SK-N-SH treated with all-trans-retinoic acid at 6 μM for 48 hours (cell line): ENCODE data around the gene NSFL1C.

Experiments used
- ARNTL ChIP-seq: fragments of 450-650 bp; formaldehyde crosslinking; IDR thresholded peaks from 2 replicates; pipeline ENCODE4 v1.5.0; 2020; ENCODE audit warnings: low read depth, mild to moderate bottlenecking, moderate library complexity, borderline replicate concordance
- ESRRG ChIP-seq: fragments of 250-450 bp; sonication (Bioruptor Pico); IDR thresholded peaks from 2 replicates; pipeline ENCODE4 v1.6.1; 2021; ENCODE audit warnings: mild to moderate bottlenecking
- GLIS3 ChIP-seq: fragments of 250-450 bp; sonication (Bioruptor Pico); IDR thresholded peaks from 2 replicates; pipeline ENCODE4 v1.5.0; 2020; ENCODE audit warnings: mild to moderate bottlenecking, moderate library complexity
- TOX ChIP-seq: fragments of 250-450 bp; sonication (Bioruptor Pico); IDR thresholded peaks from 2 replicates; pipeline ENCODE4 v1.8.0; 2021; ENCODE audit warnings: mild to moderate bottlenecking, moderate library complexity, borderline replicate concordance
- ZC3H10 ChIP-seq: fragments of 250-450 bp; sonication (Bioruptor Pico); IDR thresholded peaks from 2 replicates; pipeline ENCODE4 v1.5.1; 2021; ENCODE audit warnings: mild to moderate bottlenecking, moderate library complexity
- ZNF70 ChIP-seq: fragments of 450-650 bp; formaldehyde crosslinking; IDR thresholded peaks from 2 replicates; pipeline ENCODE4 v1.5.0; 2020; ENCODE audit warnings: mild to moderate bottlenecking, moderate library complexity
- ZNF8 ChIP-seq: fragments of 450-650 bp; formaldehyde crosslinking; IDR thresholded peaks from 2 replicates; pipeline ENCODE4 v1.5.0; 2020; ENCODE audit warnings: mild to moderate bottlenecking, moderate library complexity
- TF ChIP-seq, protein P1 (sequence below): fragments of 250-450 bp; sonication (Bioruptor Pico); IDR thresholded peaks from 2 replicates; pipeline ENCODE4 v1.5.1; 2020; ENCODE audit warnings: low read depth, mild to moderate bottlenecking, moderate library complexity
- TF ChIP-seq, protein P2 (sequence below): fragments of 250-450 bp; sonication (Bioruptor Pico); IDR thresholded peaks from 2 replicates; pipeline ENCODE4 v1.8.0; 2020; ENCODE audit warnings: mild to moderate bottlenecking, moderate library complexity, borderline replicate concordance
- TF ChIP-seq, protein P3 (sequence below): fragments of 250-450 bp; sonication (Bioruptor Pico); IDR thresholded peaks from 2 replicates; pipeline ENCODE4 v1.8.0; 2021; ENCODE audit warnings: low read depth, mild to moderate bottlenecking, moderate library complexity, borderline replicate concordance

DNA sequence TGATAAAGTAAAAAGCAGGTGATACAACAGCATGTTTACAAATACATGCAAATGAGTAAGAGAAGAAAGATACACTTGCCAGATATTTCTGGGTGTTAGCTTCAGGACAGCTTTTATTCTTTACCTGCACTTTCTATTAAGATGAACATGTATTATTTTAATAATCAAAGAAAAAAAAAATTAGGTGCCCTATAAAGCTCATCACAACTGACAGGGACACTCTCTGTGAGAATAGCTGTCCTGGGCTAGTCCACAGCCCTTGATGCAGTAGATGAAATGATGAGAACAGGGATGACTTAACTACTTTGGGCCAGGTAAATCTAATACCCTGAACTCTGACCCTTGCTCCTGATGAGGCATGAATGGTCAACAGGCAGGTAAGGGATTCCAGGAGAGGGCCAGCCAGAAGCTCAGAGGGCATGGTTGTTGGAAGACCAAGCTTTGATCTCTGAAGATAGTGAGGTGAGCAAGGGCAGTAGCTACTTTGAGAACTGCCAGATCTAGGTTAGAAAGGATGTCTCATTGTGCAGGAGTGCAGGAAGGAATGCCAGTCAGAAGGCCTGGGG, 15.6 kb downstream of the NSFL1C start:
- TF ChIP-seq GLIS3 (CRISPR knock-in tag): no peak
- TF ChIP-seq TOX (CRISPR knock-in tag): no peak
- no peak for TF ChIP-seq ZC3H10 (CRISPR knock-in tag)
- TF ChIP-seq, protein P1, sequence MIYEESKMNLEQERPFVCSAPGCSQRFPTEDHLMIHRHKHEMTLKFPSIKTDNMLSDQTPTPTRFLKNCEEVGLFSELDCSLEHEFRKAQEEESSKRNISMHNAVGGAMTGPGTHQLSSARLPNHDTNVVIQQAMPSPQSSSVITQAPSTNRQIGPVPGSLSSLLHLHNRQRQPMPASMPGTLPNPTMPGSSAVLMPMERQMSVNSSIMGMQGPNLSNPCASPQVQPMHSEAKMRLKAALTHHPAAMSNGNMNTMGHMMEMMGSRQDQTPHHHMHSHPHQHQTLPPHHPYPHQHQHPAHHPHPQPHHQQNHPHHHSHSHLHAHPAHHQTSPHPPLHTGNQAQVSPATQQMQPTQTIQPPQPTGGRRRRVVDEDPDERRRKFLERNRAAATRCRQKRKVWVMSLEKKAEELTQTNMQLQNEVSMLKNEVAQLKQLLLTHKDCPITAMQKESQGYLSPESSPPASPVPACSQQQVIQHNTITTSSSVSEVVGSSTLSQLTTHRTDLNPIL (CRISPR knock-in tag): no peak
- no peak for TF ChIP-seq ESRRG (CRISPR knock-in tag)
- TF ChIP-seq, protein P2, sequence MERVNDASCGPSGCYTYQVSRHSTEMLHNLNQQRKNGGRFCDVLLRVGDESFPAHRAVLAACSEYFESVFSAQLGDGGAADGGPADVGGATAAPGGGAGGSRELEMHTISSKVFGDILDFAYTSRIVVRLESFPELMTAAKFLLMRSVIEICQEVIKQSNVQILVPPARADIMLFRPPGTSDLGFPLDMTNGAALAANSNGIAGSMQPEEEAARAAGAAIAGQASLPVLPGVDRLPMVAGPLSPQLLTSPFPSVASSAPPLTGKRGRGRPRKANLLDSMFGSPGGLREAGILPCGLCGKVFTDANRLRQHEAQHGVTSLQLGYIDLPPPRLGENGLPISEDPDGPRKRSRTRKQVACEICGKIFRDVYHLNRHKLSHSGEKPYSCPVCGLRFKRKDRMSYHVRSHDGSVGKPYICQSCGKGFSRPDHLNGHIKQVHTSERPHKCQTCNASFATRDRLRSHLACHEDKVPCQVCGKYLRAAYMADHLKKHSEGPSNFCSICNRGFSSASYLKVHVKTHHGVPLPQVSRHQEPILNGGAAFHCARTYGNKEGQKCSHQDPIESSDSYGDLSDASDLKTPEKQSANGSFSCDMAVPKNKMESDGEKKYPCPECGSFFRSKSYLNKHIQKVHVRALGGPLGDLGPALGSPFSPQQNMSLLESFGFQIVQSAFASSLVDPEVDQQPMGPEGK (CRISPR knock-in tag): no peak
- no peak for TF ChIP-seq ZNF8 (CRISPR knock-in tag)
- no peak for TF ChIP-seq ZNF70 (CRISPR knock-in tag)
- TF ChIP-seq, protein P3, sequence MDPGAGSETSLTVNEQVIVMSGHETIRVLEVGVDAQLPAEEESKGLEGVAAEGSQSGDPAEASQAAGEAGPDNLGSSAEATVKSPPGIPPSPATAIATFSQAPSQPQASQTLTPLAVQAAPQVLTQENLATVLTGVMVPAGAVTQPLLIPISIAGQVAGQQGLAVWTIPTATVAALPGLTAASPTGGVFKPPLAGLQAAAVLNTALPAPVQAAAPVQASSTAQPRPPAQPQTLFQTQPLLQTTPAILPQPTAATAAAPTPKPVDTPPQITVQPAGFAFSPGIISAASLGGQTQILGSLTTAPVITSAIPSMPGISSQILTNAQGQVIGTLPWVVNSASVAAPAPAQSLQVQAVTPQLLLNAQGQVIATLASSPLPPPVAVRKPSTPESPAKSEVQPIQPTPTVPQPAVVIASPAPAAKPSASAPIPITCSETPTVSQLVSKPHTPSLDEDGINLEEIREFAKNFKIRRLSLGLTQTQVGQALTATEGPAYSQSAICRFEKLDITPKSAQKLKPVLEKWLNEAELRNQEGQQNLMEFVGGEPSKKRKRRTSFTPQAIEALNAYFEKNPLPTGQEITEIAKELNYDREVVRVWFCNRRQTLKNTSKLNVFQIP (CRISPR knock-in tag): no peak
- no peak for TF ChIP-seq ARNTL (CRISPR knock-in tag)
